ENCODE measurements around the gene SLFN13.
"Not testable (repeated sequence)": the region's sequence is repeated elsewhere in the genome, so short reads cannot be mapped to it uniquely, and the experiment has no call there.

Gene SLFN13

DNA sequence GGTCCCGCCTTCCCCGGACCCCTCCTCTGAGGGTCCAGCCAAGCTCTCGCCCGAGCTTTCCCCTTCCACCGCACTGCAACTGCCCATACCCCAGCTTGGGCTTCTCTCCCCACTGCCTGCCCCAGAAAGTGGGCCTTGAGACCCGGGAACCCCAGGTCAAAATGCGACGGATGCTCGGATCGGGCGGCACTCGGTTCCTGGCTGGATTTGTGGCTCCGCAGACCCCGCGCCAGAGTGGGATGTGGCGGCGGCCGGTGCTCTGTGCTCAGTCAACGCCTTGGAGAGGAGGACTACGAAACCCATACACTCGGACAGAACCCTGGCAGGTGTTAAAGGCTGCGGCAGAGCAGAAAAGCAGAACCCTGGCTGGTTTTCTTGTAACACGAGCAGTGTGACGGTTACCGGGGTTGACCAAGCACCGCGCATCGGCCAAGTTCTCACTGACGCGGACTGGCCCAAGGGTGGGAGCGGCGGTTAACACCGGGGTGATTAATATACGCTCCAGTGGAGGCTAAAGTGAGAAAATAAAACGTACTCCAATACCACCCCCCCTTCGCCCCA, 885 bp upstream of the SLFN13 start:
- Mint-ChIP-seq H3K4me3 (peak overlapping the region; percentile 69), H3K9me3 (no peaks in the 10 kb centered on the region), H3K36me3 (peaks cover 14% of the 10 kb centered on the region), H3K27ac (peak overlapping the region; percentile 58), H3K4me1 (peaks cover 17% of the 10 kb centered on the region)
- DNase-seq (ENCODE audit: low spot score in 2 of 2): no peak
- ATAC-seq: no peak

DNA sequence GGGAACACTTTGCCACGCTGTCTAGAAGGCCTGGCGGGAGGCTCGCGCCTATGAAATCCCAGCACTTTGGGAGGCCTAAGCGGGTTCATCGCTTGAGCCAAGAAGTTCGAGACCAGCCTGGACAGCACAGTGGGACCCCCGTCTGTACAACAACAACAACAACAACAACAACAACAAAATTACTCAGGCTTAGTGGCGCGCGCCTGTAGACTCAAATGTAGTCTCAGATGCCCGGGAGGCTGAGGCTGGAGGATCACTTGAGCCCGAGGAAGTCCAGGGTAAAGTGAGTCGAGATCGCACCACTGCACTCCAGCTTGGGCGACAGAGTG, 297 bp upstream of the SLFN13 start:
- Mint-ChIP-seq H3K27ac (peak overlapping the region; percentile 81), H3K36me3 (peaks cover 19% of the 10 kb centered on the region), H3K4me1 (peaks cover 17% of the 10 kb centered on the region), H3K9me3 (no peaks in the 10 kb centered on the region), H3K4me3 (peak overlapping the region; percentile 69)
- ATAC-seq (no peak), DNase-seq (ENCODE audit: low spot score in 2 of 2) (no peak)

DNA sequence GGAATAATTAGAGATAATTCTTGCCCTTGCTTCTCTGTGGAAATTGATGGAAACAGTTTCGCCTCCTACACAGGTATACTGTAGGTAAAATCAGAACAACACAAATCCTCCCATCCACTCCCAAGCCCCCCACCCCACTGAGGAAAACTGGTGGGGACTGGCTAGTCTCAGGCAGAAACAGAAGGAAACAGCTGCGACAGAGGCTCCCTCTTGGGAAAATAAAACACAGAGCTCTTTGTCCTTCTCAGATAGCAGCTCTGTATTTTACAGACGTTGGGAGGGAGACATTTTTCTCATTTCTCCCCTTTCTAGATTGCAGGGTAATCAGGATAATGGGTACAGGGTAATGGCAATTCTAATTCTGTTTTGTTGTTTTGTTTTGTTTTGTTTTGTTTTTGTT, 1.1 kb downstream of the SLFN13 start:
- peak overlapping the region; percentile 69 for H3K4me3 Mint-ChIP-seq
- no peak for ATAC-seq
- DNase-seq (ENCODE audit: low spot score in 2 of 2): no peak
- peaks cover 17% of the 10 kb centered on the region for H3K4me1 Mint-ChIP-seq
- H3K27ac Mint-ChIP-seq: peak overlapping the region; percentile 81
- peaks cover 24% of the 10 kb centered on the region for H3K36me3 Mint-ChIP-seq
- no peaks in the 10 kb centered on the region for H3K9me3 Mint-ChIP-seq

DNA sequence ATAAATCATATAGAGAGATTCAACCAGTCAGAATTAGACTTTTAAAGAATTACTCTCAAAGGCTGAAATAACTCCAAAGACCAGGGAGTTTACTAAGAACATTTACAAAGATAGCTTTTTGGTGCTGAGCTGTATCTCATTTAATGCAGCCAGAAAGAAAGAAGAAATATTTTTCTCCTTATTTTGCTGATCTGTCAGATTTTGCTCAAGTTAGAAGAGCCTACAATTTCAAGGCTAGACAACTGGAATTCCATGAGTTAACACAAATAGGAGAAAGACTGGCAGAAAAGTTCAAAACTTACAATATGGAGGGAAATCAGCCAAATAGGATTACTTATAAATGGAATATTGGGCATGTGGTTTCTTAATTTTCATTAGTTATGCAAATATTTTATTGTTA, 10.1 kb downstream of the SLFN13 start:
- DNase-seq (ENCODE audit: low spot score in 2 of 2) (no peak), ATAC-seq (no peak)
- H3K4me1 Mint-ChIP-seq: peaks cover 10% of the 10 kb centered on the region
- no peak overlapping the region for H3K27ac Mint-ChIP-seq
- H3K4me3 Mint-ChIP-seq: no peak overlapping the region
- no peaks in the 10 kb centered on the region for H3K9me3 Mint-ChIP-seq
- H3K36me3 Mint-ChIP-seq: peaks cover 16% of the 10 kb centered on the region

GRCh38 chr17:35433075-35433894, 15.3 kb downstream of the SLFN13 start:
- peak overlapping the region; percentile 92 for H3K27ac Mint-ChIP-seq
- peaks cover 51% of the 10 kb centered on the region for H3K4me1 Mint-ChIP-seq
- peak overlapping the region; percentile 87 for H3K4me3 Mint-ChIP-seq
- ATAC-seq (peak; percentile 93), DNase-seq (ENCODE audit: low spot score in 2 of 2) (peak; percentile 28 to 75)
- no peaks in the 10 kb centered on the region for H3K9me3 Mint-ChIP-seq
- H3K36me3 Mint-ChIP-seq: peaks cover 6% of the 10 kb centered on the region

DNA sequence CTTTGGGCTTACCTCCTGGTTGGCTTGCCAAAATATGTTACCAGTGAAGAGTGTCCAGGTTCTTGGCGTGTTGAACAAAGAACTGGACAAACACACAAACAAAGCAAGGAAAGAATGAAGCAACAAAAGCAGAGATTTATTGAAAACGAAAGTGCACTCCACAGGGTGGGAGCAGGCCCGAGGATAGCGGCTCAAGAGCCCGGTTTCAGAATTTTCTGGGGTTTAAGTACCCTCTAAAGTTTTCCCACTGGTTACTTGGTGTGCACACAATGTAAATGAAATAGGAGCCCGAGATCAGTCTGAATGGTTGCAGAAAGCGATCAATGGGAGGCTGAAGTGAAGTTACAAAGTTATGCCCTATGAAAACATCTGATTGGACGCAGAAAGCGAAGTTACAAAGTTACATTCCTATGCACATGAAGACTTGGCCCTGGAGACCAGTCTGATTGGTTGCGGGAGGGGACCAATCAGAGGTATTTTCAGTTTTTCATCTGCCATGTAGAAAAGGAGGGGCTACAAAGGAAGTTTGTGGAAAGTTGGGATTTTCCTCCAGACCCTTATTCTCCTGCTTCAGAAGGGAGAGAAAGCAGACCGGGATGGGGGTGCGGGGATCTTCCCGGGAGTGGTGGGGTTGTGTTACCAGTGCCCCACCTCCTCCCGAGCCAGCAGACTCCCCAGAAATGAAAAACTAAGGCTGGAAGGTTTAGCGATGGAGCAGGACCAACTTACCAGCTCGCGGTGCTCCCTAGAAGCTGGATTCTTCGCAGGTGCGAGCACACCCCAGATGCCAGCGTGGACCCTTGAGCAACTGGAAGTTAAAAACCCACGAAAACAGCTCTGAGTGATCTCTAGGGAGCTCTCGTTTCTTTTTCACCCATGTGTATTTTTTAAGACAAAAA, 16.1 kb downstream of the SLFN13 start, which contains the start of gene SLFN12:
Gene SLFN12, minus strand, starts transcription at position 325 of the 899 bp plus-strand sequence. CDS start 9,472 bp downstream, outside the sequence.
- Mint-ChIP-seq H3K9me3 (no peaks in the 10 kb centered on the region), H3K36me3 (peaks cover 6% of the 10 kb centered on the region), H3K4me1 (peaks cover 59% of the 10 kb centered on the region), H3K27ac (peak within 1 kb of the TSS; percentile 92), H3K4me3 (peak within 1 kb of the TSS; percentile 87)
- DNase-seq (ENCODE audit: low spot score in 2 of 2) (peak; percentile 11 to 73), ATAC-seq (peak; percentile 87)

DNA sequence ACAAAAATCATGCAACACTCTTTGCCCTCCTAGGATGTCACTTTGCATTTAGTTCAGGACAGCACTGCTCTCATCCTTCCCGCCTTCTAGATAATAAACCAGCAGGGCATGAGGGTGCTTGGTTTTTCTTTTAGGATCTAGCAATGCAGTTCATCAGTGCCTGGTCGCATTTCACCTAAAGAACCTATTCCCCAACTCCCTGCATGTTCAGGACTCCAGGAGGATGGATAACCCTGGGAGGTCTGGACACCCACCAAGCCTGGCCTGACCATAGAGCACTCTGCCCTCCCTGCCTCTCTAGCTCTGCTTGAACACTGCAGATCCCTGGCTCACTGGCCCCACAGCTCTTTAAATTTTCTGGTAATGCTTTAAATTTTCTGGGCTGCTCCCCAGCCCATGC, 18.9 kb downstream of the SLFN13 start:
- DNase-seq (ENCODE audit: low spot score in 2 of 2) (no peak), ATAC-seq (no peak)
- Mint-ChIP-seq H3K4me3 (no peak overlapping the region), H3K9me3 (no peaks in the 10 kb centered on the region), H3K4me1 (peaks cover 59% of the 10 kb centered on the region), H3K27ac (no peak overlapping the region), H3K36me3 (peaks cover 6% of the 10 kb centered on the region)

GRCh38 chr17:35428229-35428628, 20.3 kb downstream of the SLFN13 start:
- H3K9me3 Mint-ChIP-seq: no peaks in the 10 kb centered on the region
- no peak for DNase-seq (ENCODE audit: low spot score in 2 of 2)
- peaks cover 47% of the 10 kb centered on the region for H3K4me1 Mint-ChIP-seq
- peaks cover 6% of the 10 kb centered on the region for H3K36me3 Mint-ChIP-seq
- no peak for ATAC-seq
- H3K4me3 Mint-ChIP-seq: no peak overlapping the region
- peak overlapping the region; percentile 65 for H3K27ac Mint-ChIP-seq

GRCh38 chr17:35423761-35424160, 24.8 kb downstream of the SLFN13 start:
- Mint-ChIP-seq H3K27ac (no peak overlapping the region), H3K4me1 (peaks cover 13% of the 10 kb centered on the region), H3K4me3 (no peak overlapping the region), H3K36me3 (peaks cover 22% of the 10 kb centered on the region), H3K9me3 (no peaks in the 10 kb centered on the region)
- DNase-seq (ENCODE audit: low spot score in 2 of 2): no peak
- ATAC-seq: no peak

DNA sequence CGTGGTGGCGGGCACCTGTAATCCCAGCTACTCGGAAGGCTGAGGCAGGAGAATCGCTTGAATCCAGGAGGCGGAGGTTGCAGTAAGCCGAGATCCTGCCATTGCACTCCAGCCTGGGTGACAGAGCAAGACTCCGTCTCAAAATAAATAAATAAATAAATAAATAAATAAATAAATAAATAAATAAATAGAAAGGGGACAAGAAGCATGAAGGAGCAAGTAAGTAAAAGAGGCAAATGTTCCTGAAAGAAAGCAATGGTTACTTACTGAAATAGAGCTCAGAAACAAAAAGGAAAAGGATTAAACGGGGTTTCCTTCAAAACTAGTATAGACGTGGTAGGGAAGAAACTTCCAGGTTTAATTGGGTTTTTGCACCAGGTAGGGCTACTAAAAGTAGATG, 27.5 kb downstream of the SLFN13 start:
- not testable (repeated sequence) for H3K4me3 Mint-ChIP-seq

DNA sequence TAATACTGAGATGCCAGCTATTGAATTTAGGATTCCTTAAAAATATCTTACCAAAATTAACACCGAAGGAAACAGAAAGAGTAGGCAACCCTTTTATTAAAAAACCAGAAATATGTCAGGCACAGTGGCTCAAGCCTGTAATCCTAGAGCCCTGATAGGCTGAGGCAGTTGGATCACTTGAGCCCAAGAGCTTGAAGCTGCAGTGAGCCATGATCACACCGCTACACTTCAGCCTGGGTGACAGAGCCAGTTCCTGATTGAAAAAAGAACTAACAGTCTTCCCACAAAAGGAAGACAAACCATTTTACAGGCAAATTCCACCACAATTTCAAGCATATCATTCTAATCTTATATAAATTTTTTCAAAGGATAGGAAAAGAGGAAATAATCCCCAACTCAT, 31.9 kb downstream of the SLFN13 start:
- DNase-seq (ENCODE audit: low spot score in 2 of 2): no peak
- no peak for ATAC-seq
- no peaks in the 10 kb centered on the region for H3K9me3 Mint-ChIP-seq
- peaks cover 31% of the 10 kb centered on the region for H3K36me3 Mint-ChIP-seq
- no peak overlapping the region for H3K27ac Mint-ChIP-seq
- H3K4me1 Mint-ChIP-seq: no peaks in the 10 kb centered on the region
- H3K4me3 Mint-ChIP-seq: no peak overlapping the region

More for the DNA sequence above, 27.5 kb downstream of the SLFN13 start:
- H3K9me3 Mint-ChIP-seq; ATAC-seq; H3K4me1 Mint-ChIP-seq; H3K27ac Mint-ChIP-seq; DNase-seq (ENCODE audit: low spot score in 2 of 2): not testable (repeated sequence)
- H3K36me3 Mint-ChIP-seq: peaks cover 26% of the 10 kb centered on the region

- H3K4me3 Mint-ChIP-seq; H3K27ac Mint-ChIP-seq; H3K4me1 Mint-ChIP-seq; ATAC-seq; DNase-seq (ENCODE audit: low spot score in 2 of 2); H3K9me3 Mint-ChIP-seq: not testable (repeated sequence)
- peaks cover 36% of the 10 kb centered on the region for H3K36me3 Mint-ChIP-seq
Observed at GRCh38 chr17:35414707-35415106, 33.9 kb downstream of the SLFN13 start.

- Mint-ChIP-seq H3K27ac (no peak overlapping the region), H3K4me3 (no peak overlapping the region), H3K4me1 (no peaks in the 10 kb centered on the region), H3K36me3 (peaks cover 36% of the 10 kb centered on the region), H3K9me3 (no peaks in the 10 kb centered on the region)
- ATAC-seq (no peak), DNase-seq (ENCODE audit: low spot score in 2 of 2) (no peak)
Observed at GRCh38 chr17:35414247-35414646, 34.3 kb downstream of the SLFN13 start.

DNA sequence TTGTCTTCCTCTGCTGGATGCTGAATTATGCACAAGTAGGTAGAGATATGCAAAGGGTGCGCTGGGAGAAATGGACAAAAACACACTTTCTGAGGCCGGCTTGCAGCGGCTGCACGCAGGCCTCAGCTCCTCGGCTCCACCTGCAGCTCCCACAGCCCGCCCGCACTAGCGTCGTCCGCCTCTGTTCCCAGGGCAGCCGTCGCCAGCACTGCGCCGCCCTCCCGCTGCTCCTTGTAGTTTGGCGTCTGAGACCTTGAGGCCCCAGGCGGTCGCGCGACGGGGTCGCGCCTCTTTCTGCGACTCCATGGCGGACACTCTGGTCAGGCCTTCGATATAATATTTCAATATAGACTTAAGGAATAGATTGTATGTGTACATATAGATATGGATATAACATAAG, 41.0 kb downstream of the SLFN13 start:
- Mint-ChIP-seq H3K27ac (no peak overlapping the region), H3K4me3 (no peak overlapping the region), H3K9me3 (no peaks in the 10 kb centered on the region), H3K4me1 (no peaks in the 10 kb centered on the region), H3K36me3 (peaks cover 17% of the 10 kb centered on the region)
- DNase-seq (ENCODE audit: low spot score in 2 of 2): no peak
- ATAC-seq: no peak

- Mint-ChIP-seq H3K9me3 (no peaks in the 10 kb centered on the region), H3K4me1 (no peaks in the 10 kb centered on the region), H3K36me3 (peaks cover 17% of the 10 kb centered on the region), H3K27ac (no peak overlapping the region), H3K4me3 (no peak overlapping the region)
- no peak for DNase-seq (ENCODE audit: low spot score in 2 of 2)
- no peak for ATAC-seq
Observed at GRCh38 chr17:35406568-35406967, 42.0 kb downstream of the SLFN13 start.

Measured in stimulated activated effector memory CD8-positive, alpha-beta T cell treated with anti-CD3 and anti-CD28 coated beads, Interleukin-12 subunit alpha, Interleukin-12 subunit beta, amount 100 ng/mL, for 72 hours (primary cell).